GM18861 (cell line): ENCODE results near the gene ZMIZ1.
A peak's percentile ranks its signal among the peaks of the same experiment; 100 is the strongest.

Source experiments
- ATAC-seq: cut with Tn5 transposase; IDR thresholded peaks from one replicate; pipeline ENCODE4 v1.9.1; 2021; ENCODE audit not compliant: unreplicated experiment

ZMIZ1 gene

DNA sequence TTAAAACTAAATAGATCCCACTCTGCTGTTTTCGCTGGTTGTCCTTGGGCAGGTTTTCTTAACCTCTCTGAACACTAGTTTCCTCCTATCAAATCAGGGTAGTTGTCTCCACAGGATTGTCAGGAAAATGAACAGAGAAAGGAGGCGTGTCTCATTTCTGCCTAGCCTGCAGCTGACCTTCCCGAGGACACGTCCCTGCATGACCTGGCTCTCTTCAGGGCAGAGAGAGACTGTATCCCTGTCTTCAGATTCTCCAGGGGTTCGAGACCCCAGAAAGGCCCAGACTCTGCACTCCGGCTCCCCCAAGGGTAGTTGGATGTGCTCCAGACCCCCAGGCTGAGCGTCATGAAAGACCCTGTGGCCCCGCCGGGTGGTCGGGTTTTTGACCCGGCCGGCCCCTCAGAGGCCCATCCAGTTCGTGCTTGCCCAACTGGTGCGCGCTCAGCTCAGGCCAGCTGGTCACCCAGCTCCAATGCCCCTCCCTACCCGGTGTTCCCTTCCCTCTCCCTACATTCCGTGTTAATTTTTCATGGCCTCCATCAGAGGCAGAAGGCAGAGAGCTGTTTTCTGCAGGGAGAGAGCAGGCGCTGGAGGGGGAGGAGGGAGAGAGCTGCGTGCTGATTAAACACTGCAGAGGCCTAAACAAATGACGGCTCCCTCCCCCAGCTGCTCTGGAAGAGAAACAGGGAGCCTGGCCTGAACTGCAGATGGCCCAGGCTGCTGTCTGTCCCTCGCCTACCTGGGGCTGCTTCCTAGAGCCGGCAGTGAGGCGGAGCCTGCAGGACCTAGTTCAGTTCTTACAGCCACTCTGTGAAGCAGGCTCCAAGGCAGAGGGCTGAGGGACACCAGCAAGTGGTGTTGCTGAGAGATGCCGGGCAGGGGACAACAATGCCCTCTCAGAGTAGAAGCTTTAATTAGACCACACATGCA, 192.3 kb downstream of the ZMIZ1 start:
- ATAC-seq, result no peak

- no peak for ATAC-seq
These were observed 193.4 kb downstream of the ZMIZ1 start for GRCh38 chr10:79262131-79262530.

- ATAC-seq, result no peak
These were observed 194.4 kb downstream of the ZMIZ1 start for GRCh38 chr10:79262959-79263746.

GRCh38 chr10:79263939-79264338, 195.2 kb downstream of the ZMIZ1 start:
- no peak for ATAC-seq

- no peak for ATAC-seq
These were observed 196.2 kb downstream of the ZMIZ1 start for GRCh38 chr10:79264942-79265341.

DNA sequence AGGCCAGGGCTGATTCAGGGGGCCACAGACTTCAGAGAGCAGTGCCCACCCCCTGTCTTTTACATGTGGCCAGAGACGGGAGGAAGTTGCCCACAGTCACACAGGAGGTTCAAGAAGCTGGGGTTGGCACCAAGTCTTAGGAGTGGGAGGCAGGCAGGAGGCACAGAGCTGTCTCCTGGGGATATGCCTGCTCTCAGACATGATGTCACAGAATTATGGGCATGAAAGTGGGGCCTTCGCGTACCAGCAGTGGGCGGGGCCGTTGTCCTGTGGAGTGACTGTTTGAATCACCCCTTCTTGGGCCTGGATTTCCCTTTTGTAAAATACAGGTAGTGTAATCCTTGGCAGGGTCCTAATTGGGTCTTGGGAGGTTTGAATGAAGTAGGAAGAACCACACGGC, 197.3 kb downstream of the ZMIZ1 start:
- ATAC-seq, result peak; percentile 24

GRCh38 chr10:79266543-79267312, 198.0 kb downstream of the ZMIZ1 start:
- ATAC-seq, result peak; percentile 76

DNA sequence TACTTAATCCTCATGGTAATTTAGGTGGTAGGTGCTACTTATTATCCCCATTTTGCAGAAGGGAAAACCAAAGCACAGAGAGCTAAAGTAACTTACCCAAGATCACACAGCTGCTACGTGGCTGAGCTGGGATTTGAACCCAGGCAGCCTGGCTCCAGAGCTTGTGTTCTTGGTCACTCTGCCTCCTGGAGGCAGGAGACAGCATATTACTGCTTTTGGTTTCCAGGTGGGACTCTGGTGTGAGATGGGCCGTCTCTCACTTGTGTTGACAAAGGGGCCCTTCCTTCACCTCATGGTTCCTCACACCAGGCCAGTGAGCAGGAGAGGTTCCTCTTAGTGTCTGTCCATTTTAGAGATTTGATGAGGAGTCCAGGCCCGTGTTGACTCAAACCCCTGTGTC, 198.7 kb downstream of the ZMIZ1 start:
- no peak for ATAC-seq

GRCh38 chr10:79268161-79268601, 199.4 kb downstream of the ZMIZ1 start:
- no peak for ATAC-seq

DNA sequence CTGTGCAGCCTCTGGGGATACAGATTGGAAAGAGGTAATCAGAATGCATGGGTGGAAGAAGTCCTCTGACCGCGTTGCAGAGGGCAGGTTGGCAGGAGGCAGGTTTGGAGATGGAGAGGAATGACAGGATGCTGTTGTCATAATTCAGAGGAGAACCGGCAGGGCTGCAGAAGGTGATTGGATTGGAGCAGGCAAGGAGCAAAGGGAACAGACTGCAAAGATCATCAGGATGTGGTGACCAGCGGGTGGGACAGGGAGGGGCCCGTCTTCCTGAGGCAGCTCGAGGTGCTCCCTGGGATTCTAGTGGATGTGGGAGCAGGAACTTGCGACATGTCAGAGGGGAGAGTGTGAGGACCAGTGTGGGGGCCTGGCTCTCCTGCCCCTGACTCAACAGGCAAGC, 200.0 kb downstream of the ZMIZ1 start:
- ATAC-seq, result no peak

- ATAC-seq, result no peak
These were observed 200.7 kb downstream of the ZMIZ1 start for GRCh38 chr10:79269443-79269842.

DNA sequence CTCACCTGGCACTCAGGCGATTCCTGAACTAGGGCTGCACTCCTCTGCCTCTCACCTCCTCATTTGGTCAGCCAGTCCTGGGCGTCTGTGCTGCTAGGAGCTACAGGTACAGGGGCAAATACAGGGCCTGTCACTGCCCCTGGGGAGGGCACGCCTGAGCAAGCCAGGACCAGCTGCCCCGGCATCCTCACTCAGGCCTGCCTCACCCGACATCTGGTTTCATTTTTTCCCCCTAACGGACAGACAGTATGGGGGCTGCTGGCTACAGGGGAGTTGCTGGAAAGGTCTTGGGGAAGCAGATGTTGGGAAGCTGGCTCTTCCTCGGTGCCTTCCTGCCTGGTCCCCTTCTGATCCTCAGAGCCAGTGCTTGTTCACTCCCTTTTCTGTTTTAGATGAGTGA, 201.2 kb downstream of the ZMIZ1 start:
- ATAC-seq, result no peak

DNA sequence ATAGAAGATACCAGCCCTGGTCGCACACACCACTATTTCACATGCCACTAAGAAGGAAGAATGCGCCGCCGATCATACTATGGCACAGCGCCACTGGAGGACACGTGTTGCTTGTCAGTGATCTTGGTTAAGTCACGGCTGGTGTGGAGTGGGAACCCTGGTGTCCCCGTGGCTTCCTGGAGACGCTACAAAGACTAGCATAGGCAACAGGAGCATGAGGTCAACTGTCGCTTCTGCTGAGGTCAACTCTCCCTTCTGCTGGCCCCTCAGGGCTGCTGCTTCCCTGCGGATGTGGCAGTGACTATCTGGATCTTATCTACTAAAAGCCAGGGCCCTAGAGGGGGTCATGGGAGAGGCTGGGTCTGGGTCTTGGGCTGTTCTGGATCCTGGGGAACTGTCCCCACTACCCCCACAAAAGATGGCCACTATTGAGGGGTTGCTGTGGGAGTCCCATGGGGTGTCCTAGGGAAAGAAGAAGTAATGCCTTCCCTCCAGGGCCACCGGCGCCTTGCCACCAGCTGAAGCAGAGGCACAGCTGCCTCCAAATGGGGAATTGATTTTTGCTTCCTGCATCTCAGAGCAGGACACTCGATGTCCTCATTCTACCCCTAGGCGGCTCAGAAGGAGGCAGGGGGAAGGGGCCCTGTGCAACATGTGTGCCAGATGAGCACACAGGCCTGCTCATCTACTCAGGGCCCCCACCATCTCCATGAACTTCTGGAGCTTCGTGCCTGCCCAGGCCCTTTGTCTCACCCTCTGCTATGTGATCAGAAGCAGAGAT, 201.9 kb downstream of the ZMIZ1 start:
- no peak for ATAC-seq

GRCh38 chr10:79272353-79272752, 203.6 kb downstream of the ZMIZ1 start:
- ATAC-seq, result no peak

- no peak for ATAC-seq
These were observed 204.8 kb downstream of the ZMIZ1 start for GRCh38 chr10:79273604-79274003.

DNA sequence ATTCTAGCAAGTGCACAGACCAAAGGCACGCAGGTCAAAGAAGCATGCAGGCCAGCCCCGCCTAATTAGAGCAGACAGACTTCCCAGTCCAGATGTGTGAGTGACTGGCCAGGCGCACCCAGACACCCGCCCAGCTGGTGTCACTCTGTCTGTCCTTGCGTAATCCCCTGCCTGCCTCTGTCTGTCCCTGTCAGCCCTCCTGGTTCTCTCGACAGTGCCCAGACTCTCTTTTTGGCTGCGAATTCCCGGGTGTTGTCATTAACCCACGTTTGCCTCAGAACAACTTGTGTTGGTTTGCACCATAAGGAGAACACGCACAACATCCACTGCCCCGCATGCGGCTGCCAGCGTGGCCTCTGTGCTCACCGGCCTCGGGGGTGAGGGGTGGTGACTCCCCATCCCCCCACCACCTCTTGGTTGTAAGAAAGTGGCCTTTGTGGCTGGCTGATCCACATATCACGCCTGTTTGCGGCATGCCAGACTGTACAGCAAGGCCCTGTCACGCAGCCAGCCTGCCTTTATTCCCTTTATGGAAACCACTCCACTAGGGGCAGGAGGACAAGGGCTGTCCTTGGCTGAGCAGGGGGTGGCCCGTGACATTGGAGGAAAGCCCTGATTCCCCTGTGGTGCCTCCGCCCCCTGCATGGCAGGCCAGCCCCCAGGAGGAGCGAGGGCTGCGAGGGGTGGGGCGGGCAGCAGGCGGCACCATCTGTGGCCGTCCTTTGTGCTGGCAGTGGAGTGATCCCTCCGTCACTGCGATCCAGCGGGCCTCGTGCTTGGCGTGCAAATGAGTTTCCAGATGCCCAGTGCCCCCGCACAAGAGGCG, 205.7 kb downstream of the ZMIZ1 start:
- no peak for ATAC-seq

- ATAC-seq, result no peak
These were observed 206.3 kb downstream of the ZMIZ1 start for GRCh38 chr10:79275105-79275430.

GRCh38 chr10:79275431-79275851, 206.7 kb downstream of the ZMIZ1 start:
- ATAC-seq, result no peak

DNA sequence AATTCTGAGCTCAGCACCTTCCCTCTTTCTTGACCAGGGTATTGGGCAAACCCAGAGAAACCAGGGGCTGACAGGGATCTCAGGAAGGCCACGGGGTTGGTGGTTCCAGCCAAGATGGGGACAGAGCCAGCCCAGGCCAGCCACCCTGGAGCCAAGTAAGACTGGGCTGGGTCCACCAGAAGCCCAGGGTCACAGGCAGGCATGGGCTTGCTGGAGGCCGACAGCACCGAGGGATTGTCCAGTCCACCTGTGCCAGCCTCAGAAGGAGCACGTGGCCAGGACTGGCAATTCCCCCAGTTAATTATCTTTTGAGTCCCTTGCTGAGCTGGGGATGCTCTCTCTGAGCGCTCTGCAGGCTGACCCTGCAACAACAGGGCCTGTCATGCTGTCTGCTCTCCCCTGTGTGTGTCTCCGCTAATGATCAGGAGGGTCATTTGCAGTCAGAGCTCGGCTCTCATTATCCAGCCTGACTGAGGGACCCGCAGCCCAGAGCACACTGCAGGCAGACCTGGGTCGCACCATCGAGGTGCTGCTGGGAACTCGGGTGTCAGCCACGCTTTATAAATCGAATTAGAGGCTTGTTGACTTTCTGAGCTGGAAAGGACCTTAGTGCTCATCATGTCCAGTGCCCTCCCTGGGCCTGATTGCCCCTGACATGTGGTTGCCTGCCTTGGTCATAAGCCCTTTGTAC, 209.0 kb downstream of the ZMIZ1 start:
- no peak for ATAC-seq
